ENCODE data around the gene BOD1.

DNA sequence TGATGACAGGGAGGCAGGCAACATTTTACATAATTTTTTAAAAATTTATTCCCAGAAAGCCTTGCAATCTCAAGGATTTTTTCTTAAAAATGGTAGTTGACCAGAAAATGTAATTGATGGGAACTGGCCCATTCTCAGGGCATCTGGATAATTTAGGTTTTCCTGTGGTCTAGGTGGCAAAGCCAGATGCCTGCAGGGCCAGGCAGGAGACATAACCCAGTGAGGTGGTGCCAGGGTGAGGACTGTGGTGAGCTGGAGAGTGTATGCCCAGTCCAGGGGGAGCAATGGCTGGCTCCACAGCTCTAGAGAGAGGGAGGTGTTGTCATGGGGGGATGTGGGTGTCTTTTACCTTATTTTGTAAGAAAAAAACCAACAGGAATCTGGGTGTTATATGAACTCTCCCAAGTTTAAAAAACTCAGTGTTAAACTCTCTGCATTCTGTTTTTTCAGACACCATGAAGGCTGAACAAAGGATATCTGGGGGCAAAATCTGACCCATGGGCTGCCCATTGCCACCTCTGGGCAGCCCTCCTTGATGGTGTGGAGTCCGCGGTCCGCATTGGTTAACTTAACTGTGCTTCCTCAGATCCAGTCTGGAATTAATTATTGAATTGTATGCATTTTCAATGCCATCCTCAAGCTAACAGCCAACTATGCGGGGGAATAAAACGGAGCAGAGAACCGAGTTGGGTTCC is 43.9 kb downstream of the BOD1 start:
- no peak for TF ChIP-seq POLR2A (IDR thresholded peaks at IDR 0.05; ENCODE audit: low read depth, low read length)
- no peak for TF ChIP-seq POLR2AphosphoS5 (IDR thresholded peaks at IDR 0.05; ENCODE audit: insufficient read depth, low read depth, low read length)
- TF ChIP-seq MAX (IDR thresholded peaks at IDR 0.05; ENCODE audit: insufficient read depth, insufficient read length): no peak

Data from endothelial cell of umbilical vein (primary cell).